Activated gamma-delta T cell (primary cell): ENCODE data around the gene VAV2.

Experiments used
- DNase-seq: peaks from one replicate; lab custom pipeline; 2025; lab: John Stamatoyannopoulos, UW

The VAV2 gene

DNA sequence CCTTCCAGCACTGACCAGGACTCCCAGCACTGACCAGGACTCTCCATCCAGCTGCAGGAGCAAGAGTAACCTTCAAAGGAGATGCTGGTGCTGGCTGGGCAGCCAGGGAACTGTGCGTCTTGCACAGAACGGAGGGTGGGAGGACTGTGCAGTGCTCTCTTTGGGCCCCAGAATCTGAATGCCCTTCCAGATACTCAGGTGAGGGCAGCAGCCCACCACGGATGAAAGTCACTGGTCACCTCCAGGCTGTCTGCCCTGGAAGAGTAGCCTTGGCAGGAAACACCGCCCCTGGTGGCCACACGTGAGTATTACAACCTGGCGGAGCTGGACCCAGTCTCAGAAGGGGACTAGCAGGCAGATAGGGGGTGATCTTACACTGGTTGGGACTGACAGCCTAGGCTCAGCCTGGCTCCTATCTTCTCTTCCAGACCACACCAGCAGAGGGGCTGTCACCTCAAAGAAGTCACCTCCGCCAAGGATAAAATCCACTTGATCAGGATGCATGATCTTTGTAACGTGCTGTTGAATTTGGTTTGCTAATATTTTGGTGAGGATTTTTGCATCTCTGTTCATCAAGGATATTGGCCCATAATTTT, 249.2 kb downstream of the VAV2 start:
- DNase-seq: no peak

DNA sequence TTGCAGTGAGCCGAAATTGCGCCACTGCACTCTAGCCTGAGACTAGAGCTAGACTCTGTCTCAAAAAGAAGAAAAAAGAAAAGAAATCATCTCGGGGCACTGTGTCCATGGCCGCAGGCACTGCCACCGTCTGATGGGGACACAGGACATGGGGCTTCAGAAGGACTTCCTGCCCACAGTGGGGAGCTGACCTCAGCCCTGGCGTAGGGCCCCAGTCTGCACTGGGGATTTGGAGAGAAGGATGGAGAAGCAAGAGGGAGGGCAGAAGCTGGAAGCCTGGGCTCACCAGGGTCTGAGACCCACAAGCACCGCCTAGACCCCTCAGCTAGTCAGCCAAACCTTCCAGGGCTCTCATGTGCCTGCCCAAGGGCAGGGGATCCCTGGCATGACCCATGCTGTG, 249.9 kb downstream of the VAV2 start:
- no peak for DNase-seq

DNA sequence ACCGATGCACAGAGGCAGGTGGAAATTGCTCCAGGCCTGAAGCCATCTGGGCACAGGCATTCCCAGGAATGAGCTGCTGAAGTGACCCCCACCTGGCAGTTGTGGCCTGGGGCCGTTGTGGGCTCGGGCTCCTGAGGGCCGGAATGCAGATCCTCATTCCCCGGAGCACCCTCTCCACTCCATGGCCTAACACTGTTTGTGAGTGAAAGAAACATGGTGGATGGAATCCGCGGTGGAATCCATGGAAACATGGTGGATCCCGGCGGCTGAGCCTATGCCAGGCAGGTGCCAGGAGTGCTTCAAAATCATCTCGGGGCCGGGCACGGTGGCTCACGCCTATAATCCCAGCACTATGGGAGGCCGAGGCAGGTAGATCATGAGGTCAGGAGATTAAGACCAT, 250.4 kb downstream of the VAV2 start:
- no peak for DNase-seq

DNA sequence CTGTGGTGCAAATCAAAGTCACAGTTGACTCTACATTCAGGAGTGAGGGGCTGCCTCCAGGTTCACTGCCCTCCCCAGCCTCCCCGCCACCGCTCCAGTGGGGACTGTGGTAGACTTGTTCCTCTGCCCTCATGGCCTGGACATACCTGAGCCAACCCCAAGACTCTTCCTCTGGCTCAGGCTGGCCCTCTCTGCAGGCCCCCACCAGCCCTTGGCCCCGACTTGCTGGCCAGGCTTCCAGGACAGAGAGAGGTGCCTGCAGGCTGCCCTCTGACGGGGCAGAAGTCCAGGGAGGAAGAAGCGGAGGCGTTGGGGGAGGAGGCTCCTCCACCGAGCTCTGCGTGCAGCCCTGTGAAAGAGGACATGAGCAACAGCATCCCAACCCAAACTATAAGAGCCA, 251.2 kb downstream of the VAV2 start:
- DNase-seq: no peak

DNA sequence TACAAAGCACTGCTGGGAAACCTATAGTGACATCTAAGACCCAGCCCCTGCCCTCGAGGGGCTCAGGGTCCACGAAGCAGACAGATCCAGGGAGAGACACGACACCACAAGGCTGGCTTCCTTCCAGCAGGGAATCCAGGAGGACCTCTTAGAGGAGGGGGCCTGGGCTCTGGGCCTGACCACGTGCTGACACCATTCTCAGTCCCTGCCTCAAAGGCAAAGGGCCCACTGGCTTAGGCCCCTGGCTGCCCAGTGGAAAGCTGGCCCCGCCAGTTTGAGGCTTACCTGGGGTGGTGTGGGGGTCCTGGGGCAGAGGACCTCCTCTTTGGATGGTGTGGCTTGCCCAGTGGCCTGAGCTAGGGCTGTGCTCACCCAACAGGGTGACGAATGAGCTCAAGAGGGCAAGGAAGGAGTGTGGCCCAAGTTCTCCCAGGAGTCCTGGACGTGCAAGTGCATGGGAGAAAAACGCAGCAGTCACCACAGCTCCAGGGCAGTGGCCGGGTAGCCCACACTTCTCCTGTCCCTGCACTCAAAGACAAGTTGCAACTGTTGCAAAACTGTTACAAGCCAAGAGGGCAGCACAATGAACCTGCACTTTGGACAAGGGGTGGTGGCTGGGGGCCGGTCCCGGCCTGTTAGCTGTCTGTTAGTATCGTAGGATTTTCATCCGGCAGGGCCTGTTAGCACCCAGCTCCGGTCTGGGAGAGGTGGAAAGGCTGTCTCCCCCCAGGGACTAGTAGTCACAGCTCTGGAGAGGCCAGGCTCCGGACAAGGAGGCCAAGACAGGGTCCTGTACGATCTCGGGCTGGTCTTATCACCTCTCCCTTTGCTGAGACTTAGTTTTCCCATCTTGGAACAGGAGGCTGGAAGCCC, 252.5 kb downstream of the VAV2 start:
- DNase-seq: no peak

DNA sequence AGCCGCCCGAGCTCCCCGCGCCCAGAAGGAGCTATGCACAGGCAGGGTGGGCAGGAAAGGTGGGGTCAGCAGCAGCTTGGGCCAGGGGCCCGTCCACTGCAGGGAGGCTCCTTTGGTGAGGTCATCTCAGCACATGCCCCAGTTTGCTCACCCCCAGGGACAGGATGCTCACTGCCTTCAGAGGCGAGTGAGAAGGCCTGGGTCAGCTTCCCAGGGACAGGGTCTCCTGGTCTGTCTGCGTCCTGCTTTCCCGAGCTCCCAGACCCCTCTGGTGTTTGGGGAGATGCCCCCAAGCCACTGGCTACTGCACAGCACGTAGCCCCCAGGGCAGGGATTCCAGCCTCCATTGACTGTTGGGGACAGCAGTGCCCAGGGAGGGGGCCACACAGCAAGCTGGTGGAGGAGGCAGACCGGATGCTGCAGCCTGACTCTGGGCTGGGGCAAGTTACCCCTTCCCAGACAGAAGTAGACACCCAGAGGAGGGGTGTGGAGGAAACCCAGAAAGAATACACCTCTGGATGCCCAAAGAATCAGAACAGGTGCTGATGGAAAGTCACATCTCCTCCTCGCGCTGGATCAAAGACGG, 253.4 kb downstream of the VAV2 start:
- DNase-seq: no peak

DNA sequence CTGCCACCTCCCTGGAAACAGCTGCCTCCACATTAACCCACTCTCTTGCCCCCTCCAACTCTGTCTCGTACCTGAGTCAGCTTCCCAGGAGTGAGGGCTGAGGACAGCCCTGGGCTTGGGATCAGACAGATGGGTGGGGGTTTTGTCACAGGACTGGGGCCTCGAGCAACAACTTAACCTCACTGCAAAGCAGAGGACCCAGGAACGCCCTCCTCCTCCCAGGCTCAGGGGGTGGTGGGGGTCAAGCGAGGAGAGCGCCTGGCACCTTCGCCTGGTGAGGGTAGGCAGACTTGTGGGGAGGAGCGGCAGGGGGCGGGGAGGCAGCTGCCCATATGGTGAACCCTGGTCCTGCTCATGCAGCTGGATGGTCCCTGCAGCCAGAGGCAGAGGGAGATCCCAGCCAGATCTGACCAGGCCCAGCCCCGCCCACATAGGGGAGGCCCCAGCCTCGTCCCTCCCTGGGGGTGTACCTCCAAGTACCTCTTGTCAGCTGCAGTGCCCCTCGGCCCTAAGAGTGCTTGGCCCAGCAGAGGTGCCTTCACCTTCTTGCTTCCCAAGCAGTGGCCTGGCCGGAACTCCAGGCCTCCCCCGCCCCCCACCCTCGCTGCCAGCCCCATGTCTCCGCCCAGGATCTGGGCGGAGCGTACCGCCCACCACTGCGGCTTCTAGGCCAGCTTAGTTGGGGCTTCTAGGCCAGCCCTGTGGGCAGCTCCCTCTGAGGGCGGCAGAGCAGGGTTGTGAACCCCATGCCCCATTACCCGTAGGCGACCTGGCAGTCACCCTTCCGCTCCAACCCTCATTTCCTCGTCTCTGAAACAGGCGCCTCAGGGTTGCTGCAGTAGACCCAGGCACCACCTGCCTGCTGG, 254.1 kb downstream of the VAV2 start, which contains the start of gene SARDH:
Gene SARDH, minus strand, starts transcription at position 579 of the 866 bp plus-strand sequence. CDS start 4,179 bp downstream, outside the sequence.
- DNase-seq: no peak

DNA sequence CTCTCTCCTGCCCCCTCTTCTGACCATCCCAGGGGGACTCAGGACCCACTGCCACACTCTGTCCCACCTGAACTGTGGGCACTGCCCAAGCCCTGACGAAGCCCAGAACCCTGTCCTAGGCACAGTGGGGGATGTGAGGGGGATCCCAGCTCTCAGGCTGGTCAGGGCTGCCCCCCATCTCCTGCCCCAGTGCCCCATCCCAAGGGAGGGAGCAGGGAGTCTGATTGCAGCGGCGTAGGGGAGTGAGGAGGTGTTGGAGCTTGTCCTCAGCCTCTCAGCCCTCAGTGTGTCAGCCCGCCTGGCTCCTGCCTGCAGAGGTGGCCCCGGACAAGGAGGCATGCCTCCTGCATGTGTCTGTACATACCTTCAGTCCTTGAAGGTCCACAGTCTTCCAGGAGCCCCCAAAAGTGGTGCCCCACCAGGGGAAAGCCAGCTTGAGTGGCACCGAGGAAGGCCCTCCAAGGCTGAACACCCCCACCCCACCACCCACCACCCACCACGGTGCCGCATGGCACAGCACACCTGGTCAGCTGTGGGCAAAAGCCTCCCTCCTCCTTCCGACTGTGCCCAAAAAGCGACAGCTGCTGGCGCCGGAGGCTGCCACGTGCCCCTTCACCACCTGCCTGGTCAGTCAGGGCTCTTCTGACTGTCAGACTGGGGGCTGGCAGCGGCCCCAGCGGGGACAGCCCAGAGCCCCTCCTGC, 254.9 kb downstream of the VAV2 start:
- DNase-seq: no peak

DNA sequence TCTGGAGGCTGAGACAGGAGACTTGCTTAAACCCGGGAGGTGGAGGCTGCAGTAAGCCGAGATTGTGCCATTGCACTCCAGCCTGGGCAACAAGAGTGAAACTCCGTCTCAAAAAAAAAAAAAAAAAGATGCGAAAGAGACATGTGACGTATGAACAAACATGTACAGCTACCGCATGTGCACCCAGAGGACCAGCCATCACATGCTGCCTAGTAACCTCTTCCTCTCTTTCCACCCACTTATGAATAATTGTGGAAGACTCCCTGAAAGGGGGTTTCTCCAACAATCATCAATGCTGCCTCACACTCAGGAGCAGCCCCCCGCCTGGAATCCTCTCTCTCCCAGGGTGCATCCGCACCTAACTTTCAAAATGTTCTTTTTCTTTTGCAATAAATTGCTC, 256.2 kb downstream of the VAV2 start:
- no peak for DNase-seq

DNA sequence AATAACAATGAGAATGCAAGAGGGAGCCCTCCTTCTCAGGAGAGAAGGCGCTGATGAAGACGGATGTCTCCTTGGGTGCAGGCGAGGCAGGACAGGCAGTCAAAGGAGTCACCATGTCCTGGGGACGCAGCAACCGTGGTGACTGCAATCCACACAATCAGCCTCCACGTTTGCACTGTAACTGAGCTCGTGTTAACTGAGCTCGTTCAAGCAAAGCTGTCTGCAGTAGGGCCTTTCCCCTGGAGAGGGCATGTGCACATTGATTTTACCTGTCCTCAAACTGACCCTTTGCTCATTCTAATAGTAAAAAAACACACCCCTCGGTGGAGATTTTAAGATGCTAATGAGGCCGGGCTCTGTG, 256.7 kb downstream of the VAV2 start:
- no peak for DNase-seq

DNA sequence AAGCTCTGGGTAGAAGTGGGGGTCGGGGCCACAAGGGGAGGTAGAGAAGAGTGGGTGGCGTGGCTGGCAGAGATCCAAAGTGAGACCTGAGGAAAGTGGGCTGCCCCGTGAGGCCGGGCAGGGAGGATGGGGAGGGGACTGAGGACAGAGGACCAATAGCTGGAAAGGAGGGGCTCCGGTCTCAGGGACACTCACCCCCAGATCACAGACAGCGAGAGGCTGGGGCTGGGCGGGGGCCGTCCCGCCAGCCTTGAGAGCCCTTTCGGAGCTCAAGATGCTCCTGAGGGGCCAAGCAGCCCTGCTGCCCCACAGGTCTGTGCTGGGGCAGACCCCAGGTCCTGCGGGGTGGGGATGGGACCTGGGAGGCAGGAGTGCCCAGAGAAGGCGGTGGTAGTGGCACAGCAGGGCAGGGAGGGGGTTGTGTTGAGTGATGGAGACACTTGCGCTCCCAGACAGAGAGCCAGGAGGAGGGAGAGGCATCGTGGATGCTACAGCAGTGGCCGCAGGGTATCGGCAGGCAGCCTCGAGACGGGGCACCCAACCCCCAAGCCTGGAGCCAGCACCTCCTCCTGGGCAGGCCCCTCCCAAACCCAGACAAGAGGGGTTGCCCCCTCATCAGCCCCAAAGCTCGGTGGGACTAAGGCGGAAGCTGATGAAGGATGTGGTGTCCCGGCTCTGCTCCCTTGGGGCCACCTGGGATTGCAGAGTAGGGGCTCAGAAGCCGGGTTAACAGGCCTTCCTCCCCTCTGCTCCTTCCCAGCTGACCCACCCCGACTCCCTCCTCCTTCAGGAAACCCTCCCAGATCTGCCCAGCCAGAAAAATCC, 257.3 kb downstream of the VAV2 start:
- DNase-seq: no peak

DNA sequence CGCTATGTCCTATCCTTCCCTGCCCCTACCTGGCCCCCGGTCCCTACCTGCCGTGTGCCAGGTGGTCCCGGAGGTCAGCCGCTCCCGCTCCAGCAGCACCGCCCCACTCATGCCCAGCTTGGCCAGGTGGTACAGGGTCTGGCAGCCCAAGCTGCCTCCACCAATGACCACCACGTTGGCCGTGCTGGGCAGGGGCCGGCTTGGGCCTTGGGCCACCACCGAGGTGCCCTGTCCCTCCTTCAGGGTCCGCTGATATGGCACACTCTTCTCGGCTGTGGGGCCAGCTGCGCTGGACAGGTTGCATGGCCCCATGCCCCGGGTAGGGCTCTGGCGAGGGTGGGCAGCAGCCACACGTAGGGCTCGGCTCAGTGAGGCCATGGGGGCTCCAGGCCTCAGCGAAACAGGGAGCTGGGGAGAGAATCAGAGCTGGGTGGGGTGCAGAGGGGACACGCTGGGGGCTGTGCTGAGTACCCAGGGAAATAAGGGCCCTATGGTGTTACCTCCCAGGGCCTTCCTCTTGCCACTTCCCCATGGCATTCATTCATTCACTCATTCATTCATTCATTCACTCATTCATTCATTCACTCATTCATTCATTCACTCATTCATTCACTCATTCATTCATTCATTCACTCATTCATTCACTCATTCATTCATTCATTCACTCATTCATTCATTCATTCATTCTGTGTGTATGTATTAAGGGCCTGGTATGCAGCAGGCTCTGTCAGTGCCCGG, 258.2 kb downstream of the VAV2 start:
- no peak for DNase-seq

DNA sequence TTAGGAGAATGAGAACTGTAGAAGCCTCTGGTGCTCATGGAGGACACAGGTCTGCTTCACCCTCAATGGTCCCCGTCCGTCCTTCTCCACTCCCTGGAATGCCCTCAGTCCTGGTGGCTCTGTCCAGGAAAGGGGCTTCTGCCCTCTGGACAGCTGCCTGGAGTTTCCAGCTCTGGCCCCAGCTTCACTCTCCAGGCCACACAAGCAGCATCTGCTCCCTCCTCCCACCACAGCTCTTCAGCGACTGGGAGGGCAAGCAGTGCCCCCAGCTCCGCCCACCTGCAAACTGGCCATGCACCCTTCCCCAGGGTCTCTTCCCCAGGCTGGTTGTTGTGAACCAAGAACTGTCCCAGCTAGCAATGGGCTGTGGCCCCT, 258.7 kb downstream of the VAV2 start:
- no peak for DNase-seq

DNA sequence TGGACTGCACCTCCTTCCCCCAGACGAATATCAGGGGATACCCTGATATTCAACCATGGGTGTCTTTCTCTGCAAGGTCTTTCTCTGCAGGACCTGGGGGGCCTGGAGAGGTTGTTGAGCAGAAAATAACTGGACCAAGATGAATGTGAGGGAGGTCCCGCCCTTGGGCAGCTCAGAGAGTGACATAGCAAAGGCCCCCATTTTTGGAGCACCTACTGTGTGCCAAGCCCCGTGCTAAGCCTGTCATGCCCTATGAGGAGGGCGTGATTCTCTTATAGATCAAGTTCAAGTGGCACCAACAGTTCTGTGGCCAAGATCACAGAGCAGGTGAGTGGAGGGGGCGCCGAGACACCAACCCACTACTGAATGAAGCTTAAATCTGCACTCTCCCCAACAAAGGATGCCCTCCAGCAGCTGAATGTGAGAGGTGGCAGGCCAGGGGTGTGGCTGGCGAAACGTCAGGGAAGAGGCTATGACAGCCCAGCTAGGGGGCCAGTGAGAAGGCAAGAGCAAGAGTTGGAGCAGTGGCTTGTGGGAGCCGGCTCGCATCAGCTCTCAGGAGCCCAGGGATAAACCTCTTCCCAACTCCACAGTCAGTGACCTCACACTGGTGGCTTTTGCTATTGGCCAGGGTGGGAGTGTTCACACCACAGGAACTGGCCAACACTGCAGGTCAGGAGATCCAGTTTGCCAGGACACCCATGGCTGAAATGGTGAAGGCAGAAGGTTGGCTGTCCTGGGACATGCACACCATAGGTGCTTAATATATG, 259.3 kb downstream of the VAV2 start:
- DNase-seq: no peak

DNA sequence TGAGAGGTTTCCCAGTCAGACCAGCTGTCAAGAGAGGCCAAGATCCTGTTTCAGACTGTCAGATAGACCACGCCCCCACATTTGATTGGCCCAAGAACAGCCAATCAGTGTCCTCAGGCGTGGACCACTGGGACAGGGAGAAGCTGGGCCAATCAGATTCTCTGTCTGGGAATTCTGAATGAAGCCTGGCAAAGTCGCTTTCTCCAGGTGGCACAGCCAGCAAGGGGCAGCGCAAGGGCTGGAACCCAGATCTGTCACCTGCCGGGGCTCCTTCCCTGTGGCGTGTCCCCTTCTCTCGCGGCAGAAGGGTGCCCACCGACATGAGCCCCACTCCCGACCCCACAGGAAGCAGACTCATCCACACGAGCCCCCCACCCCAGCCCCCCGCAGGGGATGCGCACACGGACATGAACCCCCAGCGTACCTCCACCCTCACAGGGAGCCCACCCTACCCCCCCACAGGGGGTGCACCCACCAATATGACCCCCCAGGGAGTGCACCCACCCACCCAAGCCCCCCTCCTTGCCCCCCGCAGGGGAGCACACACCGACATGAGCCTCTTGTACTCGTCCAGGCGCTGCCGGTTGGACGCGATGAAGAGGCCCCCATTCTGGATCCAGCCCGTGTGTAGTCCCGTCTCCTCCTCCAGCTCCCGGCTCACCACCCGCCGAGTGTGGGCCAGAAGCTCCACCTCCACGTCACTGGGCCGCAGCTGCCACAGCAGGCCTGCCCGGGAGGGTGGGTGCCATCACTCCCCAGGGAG, 260.1 kb downstream of the VAV2 start:
- no peak for DNase-seq

DNA sequence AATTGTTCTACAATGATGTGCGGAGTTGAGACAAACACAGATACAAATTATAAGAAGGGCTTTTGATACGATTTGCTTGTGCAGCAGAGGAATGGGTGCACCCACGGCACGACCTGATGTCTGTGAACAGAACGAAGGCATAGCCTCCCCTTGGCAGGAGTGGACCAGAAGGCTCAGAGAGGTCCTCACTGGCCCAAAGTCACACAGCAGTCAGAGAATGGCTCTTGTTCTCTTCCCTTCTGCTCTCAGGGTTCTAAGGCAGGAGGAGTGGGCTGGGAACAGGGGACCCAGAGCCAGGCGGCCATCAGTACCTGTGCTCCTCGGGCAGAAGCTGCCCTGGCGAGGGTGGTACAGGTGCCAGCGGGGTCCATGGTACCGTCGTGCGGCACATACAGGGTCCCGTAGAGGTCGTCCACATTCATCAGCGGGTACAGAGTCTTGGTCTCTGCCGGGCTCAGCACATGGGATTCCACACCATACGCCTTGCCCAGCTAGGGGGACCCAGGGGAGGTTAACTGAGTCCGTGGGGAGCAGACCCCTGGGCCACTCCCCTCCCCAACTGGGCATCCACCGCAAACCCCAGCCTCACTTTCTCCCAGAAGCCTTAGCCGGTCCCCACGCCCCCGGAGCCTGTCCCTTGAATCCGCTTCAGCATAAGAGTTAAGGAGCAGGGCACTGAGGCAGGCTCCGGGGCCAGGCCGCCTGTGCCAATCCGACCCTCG, 261.0 kb downstream of the VAV2 start:
- DNase-seq: no peak

DNA sequence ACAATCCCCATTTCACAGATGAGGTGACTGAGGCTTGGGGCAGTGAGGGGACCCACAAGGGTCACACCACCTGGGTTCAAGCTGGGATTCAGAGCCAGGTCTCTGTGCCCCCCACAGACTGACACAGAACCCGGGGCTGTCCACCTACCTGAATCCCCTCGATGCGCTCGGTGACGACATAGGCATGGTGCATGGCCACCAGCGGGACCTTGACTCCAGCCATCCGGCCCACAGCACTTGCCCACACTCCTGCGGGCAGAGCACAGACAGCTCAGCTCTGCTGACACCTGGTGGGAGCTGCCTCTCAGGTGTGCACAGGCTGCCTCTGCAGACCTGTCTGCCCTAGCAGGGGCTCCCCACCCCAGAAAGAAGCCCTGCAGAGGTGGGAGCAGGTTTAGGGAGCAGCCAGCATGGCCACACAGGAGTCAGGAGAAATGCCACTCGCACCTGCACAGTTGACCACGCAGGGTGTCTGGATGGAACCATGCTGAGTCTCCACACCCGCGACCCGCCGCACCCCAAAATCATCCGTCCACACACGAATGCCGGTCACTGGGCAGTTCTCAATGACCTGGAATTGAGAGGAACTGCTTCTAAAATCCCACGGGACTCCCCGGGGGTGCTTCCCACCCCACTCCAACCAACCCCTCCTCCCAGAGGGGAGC, 262.4 kb downstream of the VAV2 start:
- no peak for DNase-seq
